GM12878 (cell line): ENCODE results near the gene SEPTIN14. TPM values are rescaled to one million over a fixed set of nuclear protein-coding genes. Genes with fewer than 3 reads are reported as not detected.

Experiments
- ATAC-seq: fragments of 200-7000 bp; cut with Tn5 transposase; 3 replicates; pipeline ENCODE4 v1.9.1; 2020; ENCODE audit warnings: mild to moderate bottlenecking, moderate library complexity
- BruUV-seq: library from RNA; stranded (reverse); fragments of 400-500 nt; replicated peaks from 2 replicates; lab custom pipeline; 2021; lab: Mats Ljungman, UMichigan
- CTCF ChIA-PET: fragments of 300-600 bp; sonication (Branson Sonifier 250); formaldehyde crosslinking; extraction: SDS; loops from one replicate; lab custom pipeline; 2021; ENCODE audit warnings: inconsistent platforms; lab: Yijun Ruan, JAX
- POLR2A ChIA-PET: fragments of 350-600 bp; formaldehyde crosslinking; extraction: SDS; loops from one replicate; lab custom pipeline; 2021; ENCODE audit warnings: inconsistent platforms; lab: Charles Lee
- RAD21 ChIA-PET: fragments of 300-600 bp; sonication (Branson Sonifier 250); formaldehyde crosslinking; loops from one replicate; lab custom pipeline; 2023; ENCODE audit warnings: antibody characterized with exemption; ENCODE audit not compliant: unreplicated experiment; lab: Charles Lee
- SMC1A ChIA-PET: fragments of 300-600 bp; sonication (Branson Sonifier 250); formaldehyde crosslinking; loops from one replicate; lab custom pipeline; 2023; ENCODE audit not compliant: unreplicated experiment, uncharacterized antibody; lab: Charles Lee
- DNase-seq: peaks from one replicate; pipeline ENCODE4 v3.0.0-alpha.2; 2011; ENCODE audit warnings: low read depth, low spot score
- FAIRE-seq: peaks from 3 replicates; lab custom pipeline; 2011; peaks lifted over from hg19 to GRCh38; lab: Jason Lieb, UNC
- H2AFZ ChIP-seq: 2 replicates; pipeline ENCODE4 v1.6.0; 2011; ENCODE audit warnings: low read depth, low read length, control low read depth; ENCODE audit not compliant: control insufficient read depth
- H3K27ac ChIP-seq: 2 replicates; pipeline ENCODE4 v1.5.1; 2011; ENCODE audit warnings: control low read depth; ENCODE audit not compliant: control insufficient read depth, insufficient read depth
- H3K27me3 ChIP-seq, 2 experiments: replicated peaks in 1 of 2; 2 replicates each; pipeline versions ENCODE4 v1.6.0 to v1.6.1; 2011; ENCODE audit warnings: low read length in 1 of 2; ENCODE audit not compliant: control insufficient read depth in 2 of 2, insufficient read depth in 2 of 2
- H3K36me3 ChIP-seq, 2 experiments: 2 replicates each; pipeline ENCODE4 v1.5.1; 2011; ENCODE audit warnings: low read length in 1 of 2; ENCODE audit not compliant: control insufficient read depth in 2 of 2, insufficient read depth in 2 of 2
- H3K4me1 ChIP-seq: 2 replicates; pipeline ENCODE4 v1.6.1; 2011; ENCODE audit warnings: mild to moderate bottlenecking, low read length, moderate library complexity, mixed read lengths; ENCODE audit not compliant: control insufficient read depth, insufficient read depth
- H3K4me2 ChIP-seq: 2 replicates; pipeline ENCODE4 v1.6.0; 2011; ENCODE audit warnings: control low read depth; ENCODE audit not compliant: control insufficient read depth, insufficient read depth
- H3K4me3 ChIP-seq: fragments of 200-600 bp; sonication (generic); 2 replicates; pipeline ENCODE4 v1.5.1; 2016
- H3K79me2 ChIP-seq: 2 replicates; pipeline ENCODE4 v1.6.0; 2011; ENCODE audit warnings: low read length; ENCODE audit not compliant: control insufficient read depth, insufficient read depth
- H3K9ac ChIP-seq: 2 replicates; pipeline ENCODE4 v1.8.0; 2011; ENCODE audit warnings: low read length, control low read depth, mixed read lengths; ENCODE audit not compliant: control insufficient read depth, insufficient read depth
- H3K9me3 ChIP-seq: replicated peaks from 3 replicates; pipeline ENCODE4 v1.5.1; 2011; ENCODE audit warnings: mild to moderate bottlenecking, low read length; ENCODE audit not compliant: control insufficient read depth, insufficient read depth
- H4K20me1 ChIP-seq: 2 replicates; pipeline ENCODE4 v1.6.0; 2011; ENCODE audit not compliant: control insufficient read depth, insufficient read depth
- DPF2 ChIP-seq: fragments of 450-650 bp; IDR thresholded peaks from 2 replicates; pipeline ENCODE4 v1.6.1; 2017; ENCODE audit warnings: mild to moderate bottlenecking
- E4F1 ChIP-seq: fragments of 450-650 bp; IDR thresholded peaks from 2 replicates; pipeline ENCODE4 v1.6.1; 2018; ENCODE audit warnings: borderline replicate concordance, mild to moderate bottlenecking; ENCODE audit not compliant: partially characterized antibody
- ESRRA ChIP-seq: IDR thresholded peaks from 2 replicates; pipeline ENCODE4 v1.6.1; 2012; ENCODE audit warnings: mild to moderate bottlenecking, low read length, improper control_type of control experiment
- FOS ChIP-seq: IDR thresholded peaks from 3 replicates; pipeline ENCODE4 v1.6.1; 2011; ENCODE audit warnings: borderline replicate concordance; ENCODE audit not compliant: insufficient read length; ENCODE audit errors: extremely low read depth
- GATAD2B ChIP-seq: fragments of 450-650 bp; conservative IDR thresholded peaks from 2 replicates; pipeline ENCODE4 v1.6.1; 2017; ENCODE audit warnings: low read depth, mild to moderate bottlenecking, moderate library complexity
- NR2F1 ChIP-seq: fragments of 450-650 bp; conservative IDR thresholded peaks from 2 replicates; pipeline ENCODE4 v1.6.1; 2017; ENCODE audit warnings: mild to moderate bottlenecking
- PBX3 ChIP-seq: IDR thresholded peaks from 2 replicates; pipeline ENCODE4 v1.6.1; 2011; ENCODE audit warnings: mild to moderate bottlenecking, low read depth, low read length, moderate library complexity; ENCODE audit not compliant: insufficient replicate concordance
- RAD51 ChIP-seq: fragments of 450-650 bp; IDR thresholded peaks from 2 replicates; pipeline ENCODE4 v1.6.1; 2016; ENCODE audit warnings: moderate library complexity, mild to moderate bottlenecking, inconsistent platforms
- RELA ChIP-seq: fragments of 450-650 bp; IDR thresholded peaks from 2 replicates; pipeline ENCODE4 v1.8.0; 2014; ENCODE audit warnings: borderline replicate concordance; ENCODE audit not compliant: partially characterized antibody
- REST ChIP-seq: IDR thresholded peaks from 2 replicates; pipeline ENCODE4 v1.6.1; 2012; ENCODE audit warnings: mild to moderate bottlenecking, low read depth, low read length
- SMAD5 ChIP-seq: IDR thresholded peaks from 2 replicates; pipeline ENCODE4 v1.6.1; 2016; ENCODE audit warnings: antibody characterized with exemption, low read depth
- SREBF1 ChIP-seq: IDR thresholded peaks from 2 replicates; pipeline ENCODE4 v1.6.1; 2012; ENCODE audit warnings: mild to moderate bottlenecking, low read length
- STAT3 ChIP-seq: IDR thresholded peaks from 2 replicates; pipeline ENCODE4 v1.6.1; 2011; ENCODE audit warnings: low read depth, low read length, improper control_type of control experiment
- SUPT20H ChIP-seq: IDR thresholded peaks from 2 replicates; pipeline ENCODE4 v1.6.1; 2011; ENCODE audit warnings: low read depth, mild to moderate bottlenecking, low read length, moderate library complexity, borderline replicate concordance; ENCODE audit not compliant: control insufficient read depth
- SUZ12 ChIP-seq: fragments of 200-600 bp; sonication (generic); IDR thresholded peaks from one replicate; pipeline ENCODE4 v1.6.1; 2018; ENCODE audit warnings: antibody characterized with exemption, mild to moderate bottlenecking; ENCODE audit not compliant: unreplicated experiment
- USF1 ChIP-seq: IDR thresholded peaks from 2 replicates; pipeline ENCODE4 v1.6.1; 2011; ENCODE audit warnings: borderline replicate concordance, low read depth, mild to moderate bottlenecking, moderate library complexity, mixed read lengths, low read length; ENCODE audit not compliant: insufficient read depth; ENCODE audit errors: extremely low read length
- whole genome bisulfite sequencing: methylation state at CpG from one replicate; pipeline ENCODE4 v1.1.6; 2016; ENCODE audit warnings: low lambda C conversion rate; ENCODE audit not compliant: insufficient replicate concordance, insufficient coverage; ENCODE audit errors: missing lambda C conversion rate; 5-methylcytosine and 5-hydroxymethylcytosine counted together
- in situ Hi-C: fragments of 300-500 bp; cut with MboI; formaldehyde crosslinking; loops from 9 replicates; pipeline ENCODE4 v1.14.3; 2018; ENCODE audit warnings: mixed read lengths
- intact Hi-C: fragments of 100-400 bp; cut with micrococcal nuclease; formaldehyde crosslinking; loops from one replicate; pipeline ENCODE4 v1.14.2; 2022; ENCODE audit not compliant: unreplicated experiment
- polyA plus RNA-seq, 11 experiments: library from polyadenylated mRNA; depleted of rRNA in 4 of 11; unstranded in 6 of 11; stranded (reverse) in 5 of 11; fragments of >200 nt; fragmentation: Nextera tagmentation in 4 of 11; fragmentation: Illumina TruSeq in 1 of 11; extraction: Ambion mirVana in 4 of 11; extraction: Trizol in 1 of 11; gene quantifications; 1 replicate in 1 of 11; 2 replicates in 10 of 11; pipeline versions ENCODE4 v1.2.1 to v1.2.3, GENCODE V29; 2011 to 2016; ENCODE audit warnings: inconsistent platforms in 2 of 11, missing spikeins in 2 of 11, low read depth in 1 of 11
- total RNA-seq, 4 experiments: library from RNA; depleted of rRNA in 3 of 4; stranded (reverse); fragments of >200 nt in 3 of 4; fragmentation: Illumina TruSeq in 1 of 4; extraction: Trizol in 1 of 4; gene quantifications; 2 replicates each; pipeline versions ENCODE4 v1.2.1 to v1.2.3, GENCODE V29; 2013 to 2021

SEPTIN14 gene
- total and polyA plus RNA-seq, 10 of the 15 experiments (the other 5 are each of a cell fraction or from before 2014, with no cell fraction given), result 0.01 TPM; not detected in 9

GRCh38 chr7:55838595-55838994, 24.0 kb downstream of the SEPTIN14 start:
- Histone ChIP-seq H3K4me3 (no peak overlapping the region), H3K4me2 (no peak overlapping the region), H3K27me3 (no peaks in the 10 kb centered on the region), H3K36me3 (no peaks in the 10 kb centered on the region), H2AFZ (no peak overlapping the region), H3K9me3 (no peaks in the 10 kb centered on the region), H3K79me2 (no peaks in the 10 kb centered on the region), H3K27ac (no peak overlapping the region), H3K4me1 (no peaks in the 10 kb centered on the region), H4K20me1 (no peaks in the 10 kb centered on the region), H3K9ac (no peak overlapping the region)
- no peak for FAIRE-seq
- no peak for ATAC-seq
- intact Hi-C loops, result no loop called here
- no TSS peak for BruUV-seq
- 74% methylated on average over 4 of the region's 4 CpGs for WGBS
- ChIA-PET POLR2A (no interaction called here), CTCF (no interaction called here), SMC1A (no interaction called here), RAD21 (no interaction called here)
- in situ Hi-C loops, result no loop called here
- no peak for DNase-seq
- no peak for TF ChIP-seq FOS
- no peak for TF ChIP-seq USF1
- no peak for TF ChIP-seq RELA
- no peak for TF ChIP-seq REST
- no peak for TF ChIP-seq E4F1
- TF ChIP-seq SMAD5, result no peak
- no peak for TF ChIP-seq STAT3
- no peak for TF ChIP-seq SUZ12
- TF ChIP-seq DPF2, result no peak
- TF ChIP-seq RAD51, result no peak
- TF ChIP-seq SREBF1, result no peak
- no peak for TF ChIP-seq GATAD2B
- no peak for TF ChIP-seq PBX3
- no peak for TF ChIP-seq SUPT20H
- TF ChIP-seq NR2F1, result no peak
- TF ChIP-seq ESRRA, result no peak
